Right lobe of liver (tissue), 4 donors: ENCODE data around the gene SUCLA2.

Experiments
- CTCF ChIP-seq, 4 donors: fragments of 200-600 bp in 3 of 4; fragments of 450-650 bp in 1 of 4; IDR thresholded peaks; one replicate each; pipeline versions ENCODE4 v1.5.1 to v1.8.0; 2016 to 2022; ENCODE audit warnings: antibody characterized with exemption in 4 of 4, mild to moderate bottlenecking in 2 of 4
- POLR2A ChIP-seq: fragments of 450-650 bp; IDR thresholded peaks from one replicate; pipeline ENCODE4 v1.6.1; 2017; ENCODE audit warnings: antibody characterized with exemption, mild to moderate bottlenecking
- donor health status: DM: no; HTN: no; CAD: no.
- donor health status: DM: no; HTN: no; CAD: no.
- donor health status: DM: no; HTN: yes; CAD: no.

- TF ChIP-seq CTCF (IDR thresholded peaks at IDR 0.05): no peak
- TF ChIP-seq POLR2A: no peak
Observed at GRCh38 chr13:47990920-47991466, 10.1 kb downstream of the SUCLA2 start.
